Glomerular endothelial cell (primary cell): ENCODE data around the gene RPS29. TPM values are rescaled to one million over a fixed set of nuclear protein-coding genes. Genes with fewer than 3 reads are reported as not detected.
"Not testable (repeated sequence)": the region's sequence is repeated elsewhere in the genome, so short reads cannot be mapped to it uniquely, and the experiment has no call there.

Source experiments
- DNase-seq: peaks from one replicate; pipeline ENCODE4 v3.0.0-alpha.2; 2011; ENCODE audit warnings: low read depth, low spot score; ENCODE audit errors: extremely low read depth
- total RNA-seq: library from RNA; depleted of rRNA; stranded (reverse); fragments of >200 nt; gene quantifications from 2 replicates; pipeline ENCODE4 v1.2.3, GENCODE V29; 2015

RPS29 gene
- total RNA-seq: 3,628 and 10,312 TPM in 2 replicates

GRCh38 chr14:49585803-49586672 is at the start of gene RPS29:
Gene RPS29, minus strand, starts transcription at chr14:49586380. Its CDS starts 34 bp downstream, at chr14:49586346.
- peak; percentile 98 for DNase-seq

- no peak for DNase-seq
These were observed 48.6 kb upstream of the RPS29 start, which contains the start of gene DNAAF2 for GRCh38 chr14:49634547-49635334. Gene DNAAF2, minus strand, starts transcription at chr14:49635244. Its CDS starts 95 bp downstream, at chr14:49635149.

- no peak for DNase-seq
These were observed 47.7 kb upstream of the RPS29 start for GRCh38 chr14:49633640-49634546.

- no peak for DNase-seq
These were observed 38.0 kb upstream of the RPS29 start for GRCh38 chr14:49623941-49624839.

- DNase-seq: no peak
These were observed 37.2 kb upstream of the RPS29 start for GRCh38 chr14:49623387-49623786.

- DNase-seq: no peak
These were observed 35.9 kb upstream of the RPS29 start for GRCh38 chr14:49622022-49622607.

- no peak for DNase-seq
These were observed 35.1 kb upstream of the RPS29 start for GRCh38 chr14:49621114-49621881.

- DNase-seq: peak; percentile 90
These were observed 34.3 kb upstream of the RPS29 start, which contains the start of the genes MGAT2 and RPL36AL for GRCh38 chr14:49620182-49621113. Gene MGAT2, plus strand, starts transcription at chr14:49620799. Its CDS starts 470 bp downstream, at chr14:49621269. Gene RPL36AL, minus strand, starts transcription at chr14:49620626. Its CDS starts 1,522 bp downstream, at chr14:49619104.

GRCh38 chr14:49619730-49620129 is 33.5 kb upstream of the RPS29 start:
- no peak for DNase-seq

- not testable (repeated sequence) for DNase-seq
These were observed 33.1 kb upstream of the RPS29 start for GRCh38 chr14:49619273-49619672.

GRCh38 chr14:49617852-49618519 is 31.8 kb upstream of the RPS29 start:
- DNase-seq: no peak

GRCh38 chr14:49615776-49616175 is 29.6 kb upstream of the RPS29 start:
- no peak for DNase-seq

- DNase-seq: no peak
These were observed 28.0 kb upstream of the RPS29 start for GRCh38 chr14:49614196-49614595.

GRCh38 chr14:49612671-49613070 is 26.5 kb upstream of the RPS29 start:
- no peak for DNase-seq

GRCh38 chr14:49612251-49612650 is 26.1 kb upstream of the RPS29 start:
- DNase-seq: no peak

- DNase-seq: no peak
These were observed 21.4 kb upstream of the RPS29 start for GRCh38 chr14:49607583-49607982.
